ENCODE measurements around the gene KIRREL3. TPM values are rescaled to one million over a fixed set of nuclear protein-coding genes. Genes with fewer than 3 reads are reported as not detected.

Gene KIRREL3
- total and polyA plus RNA-seq, 2 donors (not counting 3 experiments of a cell fraction or from before 2014, with no cell fraction given): not detected

DNA sequence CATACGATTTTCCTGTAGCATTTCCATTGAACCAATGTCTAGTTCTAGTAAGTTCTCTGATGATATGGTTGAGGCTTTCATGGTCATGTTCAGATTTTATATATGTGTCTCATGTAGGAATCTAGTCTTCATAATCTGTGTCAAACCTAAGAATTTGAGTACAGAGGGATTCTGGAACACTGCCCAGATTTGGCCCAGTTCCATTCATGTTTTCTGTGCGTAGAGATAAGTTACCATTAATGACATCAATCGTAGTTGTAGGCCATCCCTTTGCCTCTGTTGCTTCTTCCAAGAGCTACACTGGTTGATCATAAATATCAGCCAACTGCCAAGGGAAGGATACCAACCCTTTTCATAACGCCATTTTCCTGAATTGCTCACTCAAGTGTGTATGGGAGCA is 621.8 kb downstream of the KIRREL3 start:
- CTCF ChIA-PET: no interaction called here
- Histone ChIP-seq H2AFZ (ENCODE audit: low read depth, low read length) (no peak overlapping the region), H3K4me2 (ENCODE audit: insufficient read depth, low read length) (no peak overlapping the region), H3K27ac (ENCODE audit: insufficient read depth, low read depth, low read length) (no peak overlapping the region), H3K4me1 (ENCODE audit: control insufficient read depth, extremely low read depth, insufficient read depth, low read length) (no peaks in the 10 kb centered on the region), H3K27me3 (ENCODE audit: control insufficient read depth in 2 of 2, insufficient read depth in 2 of 2, low read length in 2 of 2) (no peaks in the 10 kb centered on the region), H4K20me1 (replicated peaks; ENCODE audit: control insufficient read depth, extremely low read depth, insufficient read depth, low read length) (no peaks in the 10 kb centered on the region), H3K79me2 (ENCODE audit: control insufficient read depth, insufficient read depth, low read length) (no peaks in the 10 kb centered on the region), H3K9ac (replicated peaks; ENCODE audit: extremely low read depth, insufficient read depth, low read length) (no peak overlapping the region), H3K4me3 (replicated peaks in 1 of 3; ENCODE audit: insufficient read depth in 1 of 3, low read depth in 1 of 3, low read length in 3 of 3) (no peak overlapping the region), H3K9me1 (replicated peaks; ENCODE audit: control insufficient read depth, extremely low read depth, insufficient read depth, low read length) (no peaks in the 10 kb centered on the region), H3K9me3 (replicated peaks; ENCODE audit: control insufficient read depth, insufficient read depth, low read length) (no peaks in the 10 kb centered on the region), H3K36me3 (ENCODE audit: control insufficient read depth in 2 of 2, extremely low read depth in 1 of 2, insufficient read depth in 2 of 2, low read length in 2 of 2) (no peaks in the 10 kb centered on the region)
- TF ChIP-seq, protein P1, sequence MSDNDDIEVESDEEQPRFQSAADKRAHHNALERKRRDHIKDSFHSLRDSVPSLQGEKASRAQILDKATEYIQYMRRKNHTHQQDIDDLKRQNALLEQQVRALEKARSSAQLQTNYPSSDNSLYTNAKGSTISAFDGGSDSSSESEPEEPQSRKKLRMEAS (IDR thresholded peaks at IDR 0.05; ENCODE audit: insufficient read depth, insufficient read length): no peak
- TF ChIP-seq EZH2 (IDR thresholded peaks at IDR 0.05; ENCODE audit: borderline replicate concordance, low read depth, low read length, severe bottlenecking): no peak
- no peak for TF ChIP-seq POLR2AphosphoS5 (IDR thresholded peaks at IDR 0.05; ENCODE audit: insufficient read depth, low read depth, low read length)
- no peak for TF ChIP-seq FOS (IDR thresholded peaks at IDR 0.05; ENCODE audit: borderline replicate concordance, insufficient read depth, low read length)
- no peak for TF ChIP-seq POLR2A (IDR thresholded peaks at IDR 0.05; ENCODE audit: low read depth, low read length)
- no peak for TF ChIP-seq MYC (IDR thresholded peaks at IDR 0.05; ENCODE audit: low read depth, low read length)
- no peak for TF ChIP-seq GATA2 (IDR thresholded peaks at IDR 0.05; ENCODE audit: insufficient read depth, insufficient read length, low read depth, low read length)
- TF ChIP-seq JUN (IDR thresholded peaks at IDR 0.05; ENCODE audit: borderline replicate concordance, insufficient read depth, insufficient read length, low read depth): no peak
- TF ChIP-seq, protein P2, sequence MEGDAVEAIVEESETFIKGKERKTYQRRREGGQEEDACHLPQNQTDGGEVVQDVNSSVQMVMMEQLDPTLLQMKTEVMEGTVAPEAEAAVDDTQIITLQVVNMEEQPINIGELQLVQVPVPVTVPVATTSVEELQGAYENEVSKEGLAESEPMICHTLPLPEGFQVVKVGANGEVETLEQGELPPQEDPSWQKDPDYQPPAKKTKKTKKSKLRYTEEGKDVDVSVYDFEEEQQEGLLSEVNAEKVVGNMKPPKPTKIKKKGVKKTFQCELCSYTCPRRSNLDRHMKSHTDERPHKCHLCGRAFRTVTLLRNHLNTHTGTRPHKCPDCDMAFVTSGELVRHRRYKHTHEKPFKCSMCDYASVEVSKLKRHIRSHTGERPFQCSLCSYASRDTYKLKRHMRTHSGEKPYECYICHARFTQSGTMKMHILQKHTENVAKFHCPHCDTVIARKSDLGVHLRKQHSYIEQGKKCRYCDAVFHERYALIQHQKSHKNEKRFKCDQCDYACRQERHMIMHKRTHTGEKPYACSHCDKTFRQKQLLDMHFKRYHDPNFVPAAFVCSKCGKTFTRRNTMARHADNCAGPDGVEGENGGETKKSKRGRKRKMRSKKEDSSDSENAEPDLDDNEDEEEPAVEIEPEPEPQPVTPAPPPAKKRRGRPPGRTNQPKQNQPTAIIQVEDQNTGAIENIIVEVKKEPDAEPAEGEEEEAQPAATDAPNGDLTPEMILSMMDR (IDR thresholded peaks at IDR 0.05; ENCODE audit: extremely low read depth in 1 of 2, insufficient read depth in 1 of 2, low read depth in 1 of 2, low read length in 2 of 2): no peak
- dilution Hi-C loops (cut with MboI; ENCODE audit: extremely low pct_ligation_motif_present, low sequenced_read_pairs) (no loop called here), intact Hi-C loops (cut with micrococcal nuclease) (no loop called here)
- POLR2A ChIA-PET: no interaction called here
- peak; percentile 48 for FAIRE-seq
- DNase-seq (ENCODE audit: low read depth, low spot score): peak; percentile 69
- BruUV-seq (replicated peaks): no TSS peak

Data from endothelial cell of umbilical vein (primary cell).